MM.1S (cell line): ENCODE measurements around the gene DLGAP1.

Experiments
- CTCF ChIP-seq: fragments of 300-600 bp; sonication (generic); IDR thresholded peaks from 2 replicates; pipeline ENCODE4 v1.5.1; 2016; ENCODE audit warnings: antibody characterized with exemption, low read length, mixed read lengths
- EZH2 ChIP-seq: fragments of 300-600 bp; sonication (generic); optimal IDR thresholded peaks from 2 replicates; pipeline ENCODE3; 2017; ENCODE audit warnings: low read depth, mild to moderate bottlenecking, antibody characterized with exemption, low read length, mixed read lengths
- EZH2phosphoT487 ChIP-seq: fragments of 300-600 bp; sonication (generic); IDR thresholded peaks from 2 replicates; pipeline ENCODE4 v1.6.1; 2018; ENCODE audit warnings: antibody characterized with exemption, low read length

- TF ChIP-seq CTCF: no peak
- TF ChIP-seq EZH2phosphoT487: no peak
- no peak for TF ChIP-seq EZH2
These were observed 820.7 kb downstream of the DLGAP1 start for GRCh38 chr18:3634250-3634939.
